BJ (cell line): ENCODE results near the gene ACTN3. TPM values are rescaled to one million over a fixed set of nuclear protein-coding genes. Genes with fewer than 3 reads are reported as not detected.

Experiments
- CTCF ChIA-PET: fragments of 350-600 bp; formaldehyde crosslinking; extraction: SDS; loops from one replicate; lab custom pipeline; 2021; ENCODE audit warnings: antibody characterized with exemption, inconsistent platforms; lab: Yijun Ruan, JAX
- POLR2A ChIA-PET: fragments of 300-600 bp; sonication (Branson Sonifier 250); formaldehyde crosslinking; extraction: SDS; loops from one replicate; lab custom pipeline; 2021; ENCODE audit warnings: antibody characterized with exemption; lab: Charles Lee
- DNase-seq: peaks from one replicate; pipeline ENCODE4 v3.0.0-alpha.2; 2011; ENCODE audit warnings: low read depth
- H3K27me3 ChIP-seq: 2 replicates; pipeline ENCODE4 v1.6.0; 2011; ENCODE audit warnings: low read length; ENCODE audit not compliant: control insufficient read depth, insufficient read depth
- H3K36me3 ChIP-seq: 2 replicates; pipeline ENCODE4 v1.5.1; 2011; ENCODE audit warnings: low read length; ENCODE audit not compliant: control insufficient read depth, insufficient read depth
- H3K4me3 ChIP-seq: 2 replicates; pipeline ENCODE4 v1.5.1; 2011; ENCODE audit warnings: low read depth, mild to moderate bottlenecking, control low read depth, low read length
- polyA plus RNA-seq: library from polyadenylated mRNA; depleted of rRNA; stranded (reverse); fragments of >200 nt; gene quantifications from 2 replicates; pipeline ENCODE4 v1.2.3, GENCODE V29; 2011
- TF ChIP-seq, protein P1 (sequence below): IDR thresholded peaks from 2 replicates; pipeline ENCODE4 v1.5.1; 2011; ENCODE audit warnings: low read depth, mild to moderate bottlenecking, control low read depth, inconsistent platforms, low read length, moderate library complexity; ENCODE audit not compliant: insufficient read depth

Gene ACTN3
- polyA plus RNA-seq, 1 experiment: not detected

DNA sequence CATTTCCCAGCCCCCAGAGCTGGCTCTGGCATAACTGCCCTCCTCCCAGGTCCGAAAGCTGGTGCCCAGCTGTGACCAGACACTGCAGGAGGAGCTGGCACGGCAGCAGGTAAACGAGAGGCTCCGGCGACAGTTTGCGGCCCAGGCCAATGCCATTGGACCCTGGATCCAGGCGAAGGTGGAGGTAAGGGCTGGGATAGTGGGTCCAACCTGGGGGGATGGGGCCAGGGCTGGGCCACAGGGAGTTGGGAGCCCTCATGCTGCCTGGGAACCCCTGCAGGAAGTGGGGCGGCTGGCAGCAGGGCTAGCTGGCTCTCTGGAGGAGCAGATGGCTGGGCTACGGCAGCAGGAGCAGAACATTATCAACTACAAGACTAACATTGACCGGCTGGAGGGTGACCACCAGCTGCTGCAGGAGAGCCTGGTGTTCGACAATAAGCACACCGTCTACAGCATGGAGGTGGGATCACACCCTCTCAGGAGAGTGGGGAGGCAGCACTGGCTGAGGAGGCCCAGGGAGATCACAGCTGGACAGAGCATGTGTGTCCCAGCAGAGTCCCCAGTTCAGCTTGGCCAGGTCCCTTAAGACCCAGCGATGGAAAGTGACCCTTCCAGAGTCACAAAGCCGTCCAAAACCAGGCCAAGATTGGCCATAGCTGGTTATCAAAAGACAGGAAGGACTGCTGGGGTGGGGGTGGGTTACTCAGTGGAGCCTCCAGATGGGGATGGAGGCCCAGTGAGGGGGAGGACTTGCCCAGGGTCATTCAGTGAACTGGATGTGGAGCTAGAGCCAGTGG lies 14.7 kb downstream of the ACTN3 start:
- CTCF ChIA-PET: interaction anchor here (0.6 to 2.2 kb wide), 3 partner anchors 18 to 146 kb away, joined by 3 to 8 read pairs (median 6); partner anchors contain the start of gene RBM4B
- TF ChIP-seq, protein P1, sequence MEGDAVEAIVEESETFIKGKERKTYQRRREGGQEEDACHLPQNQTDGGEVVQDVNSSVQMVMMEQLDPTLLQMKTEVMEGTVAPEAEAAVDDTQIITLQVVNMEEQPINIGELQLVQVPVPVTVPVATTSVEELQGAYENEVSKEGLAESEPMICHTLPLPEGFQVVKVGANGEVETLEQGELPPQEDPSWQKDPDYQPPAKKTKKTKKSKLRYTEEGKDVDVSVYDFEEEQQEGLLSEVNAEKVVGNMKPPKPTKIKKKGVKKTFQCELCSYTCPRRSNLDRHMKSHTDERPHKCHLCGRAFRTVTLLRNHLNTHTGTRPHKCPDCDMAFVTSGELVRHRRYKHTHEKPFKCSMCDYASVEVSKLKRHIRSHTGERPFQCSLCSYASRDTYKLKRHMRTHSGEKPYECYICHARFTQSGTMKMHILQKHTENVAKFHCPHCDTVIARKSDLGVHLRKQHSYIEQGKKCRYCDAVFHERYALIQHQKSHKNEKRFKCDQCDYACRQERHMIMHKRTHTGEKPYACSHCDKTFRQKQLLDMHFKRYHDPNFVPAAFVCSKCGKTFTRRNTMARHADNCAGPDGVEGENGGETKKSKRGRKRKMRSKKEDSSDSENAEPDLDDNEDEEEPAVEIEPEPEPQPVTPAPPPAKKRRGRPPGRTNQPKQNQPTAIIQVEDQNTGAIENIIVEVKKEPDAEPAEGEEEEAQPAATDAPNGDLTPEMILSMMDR: no peak
- Histone ChIP-seq H3K36me3 (peaks cover 2% of the 10 kb centered on the region), H3K4me3 (no peak overlapping the region), H3K27me3 (peaks cover 5% of the 10 kb centered on the region)
- POLR2A ChIA-PET: no interaction called here
- DNase-seq: no peak

DNA sequence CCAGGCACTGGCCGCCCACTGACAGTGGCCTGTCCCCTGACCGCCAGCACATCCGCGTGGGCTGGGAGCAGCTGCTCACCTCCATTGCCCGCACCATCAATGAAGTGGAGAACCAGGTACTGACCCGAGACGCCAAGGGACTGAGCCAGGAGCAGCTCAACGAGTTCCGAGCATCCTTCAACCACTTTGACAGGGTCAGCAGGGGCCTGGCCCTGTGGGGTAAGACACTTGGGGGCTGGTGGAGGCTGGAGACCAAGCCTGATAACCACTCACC lies 15.2 kb downstream of the ACTN3 start:
- H3K4me3 ChIP-seq: no peak overlapping the region
- ChIA-PET CTCF (interaction anchor here (1.6 to 2.2 kb wide), 3 partner anchors 16 to 116 kb away, joined by 5 to 8 read pairs (median 6); partner anchors contain the start of gene RBM4B), POLR2A (no interaction called here)
- H3K36me3 ChIP-seq: peaks cover 3% of the 10 kb centered on the region
- TF ChIP-seq, protein P1: no peak
- DNase-seq: no peak
- H3K27me3 ChIP-seq: peaks cover 5% of the 10 kb centered on the region

DNA sequence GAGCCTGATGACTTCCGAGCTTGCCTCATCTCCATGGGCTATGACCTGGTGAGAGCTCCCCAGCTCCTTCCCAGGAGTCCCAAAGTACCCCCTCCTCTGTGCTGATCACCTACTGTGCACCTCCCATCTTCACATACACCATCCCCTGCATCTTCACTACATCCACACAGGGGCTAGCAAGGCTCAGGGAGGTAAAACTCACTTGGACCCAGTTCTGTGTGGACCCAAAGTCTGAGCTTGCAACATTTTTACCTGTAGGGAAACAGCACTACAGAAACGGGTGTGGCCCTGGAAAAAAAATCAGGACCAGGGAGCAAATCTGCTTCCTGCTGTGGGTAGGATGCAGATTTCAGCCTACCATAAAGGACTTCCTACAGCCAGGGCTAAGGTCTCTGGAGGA lies 15.6 kb downstream of the ACTN3 start:
- no peak overlapping the region for H3K4me3 ChIP-seq
- DNase-seq: no peak
- ChIA-PET POLR2A (no interaction called here), CTCF (interaction anchor here (1.6 to 2.2 kb wide), 3 partner anchors 16 to 116 kb away, joined by 5 to 8 read pairs (median 6); partner anchors contain the start of gene RBM4B)
- peaks cover 5% of the 10 kb centered on the region for H3K27me3 ChIP-seq
- TF ChIP-seq, protein P1: no peak
- peaks cover 3% of the 10 kb centered on the region for H3K36me3 ChIP-seq

DNA sequence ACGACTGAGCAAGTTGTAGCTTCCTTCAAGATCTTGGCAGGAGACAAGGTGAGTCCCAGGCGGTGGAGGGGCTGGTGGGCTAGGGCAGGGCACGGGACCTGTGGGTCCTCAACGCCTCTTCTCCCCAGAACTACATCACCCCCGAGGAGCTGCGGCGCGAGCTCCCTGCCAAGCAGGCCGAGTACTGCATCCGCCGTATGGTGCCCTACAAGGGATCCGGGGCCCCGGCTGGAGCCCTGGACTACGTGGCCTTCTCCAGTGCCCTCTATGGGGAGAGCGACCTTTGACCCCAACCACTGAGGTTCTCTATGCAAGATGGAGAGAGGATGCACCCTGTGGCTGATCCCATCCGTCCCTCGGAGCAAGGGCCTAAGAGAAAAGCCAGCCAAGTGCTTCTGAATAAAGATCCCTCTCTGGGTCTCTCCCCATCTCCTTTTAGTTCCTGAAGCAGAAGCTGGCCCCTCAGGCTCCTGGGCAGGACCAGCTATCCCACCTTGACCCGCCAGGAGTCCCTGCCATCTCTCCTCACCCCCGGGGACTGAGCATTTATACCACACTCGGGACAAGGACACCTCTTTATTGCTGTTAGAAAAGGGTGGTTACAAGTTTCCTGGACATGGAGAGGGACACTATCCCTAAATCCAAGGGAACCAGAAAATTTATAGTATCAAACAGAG lies 16.3 kb downstream of the ACTN3 start:
- DNase-seq: no peak
- CTCF ChIA-PET: interaction anchor here (0.6 to 2.2 kb wide), 6 partner anchors 8 to 733 kb away, joined by 3 to 8 read pairs (median 5); partner anchors contain the start of genes ACTN3, RBM4B and ZDHHC24
- TF ChIP-seq, protein P1: no peak
- H3K36me3 ChIP-seq: peaks cover 3% of the 10 kb centered on the region
- POLR2A ChIA-PET: no interaction called here
- H3K27me3 ChIP-seq: peaks cover 5% of the 10 kb centered on the region
- no peak overlapping the region for H3K4me3 ChIP-seq

DNA sequence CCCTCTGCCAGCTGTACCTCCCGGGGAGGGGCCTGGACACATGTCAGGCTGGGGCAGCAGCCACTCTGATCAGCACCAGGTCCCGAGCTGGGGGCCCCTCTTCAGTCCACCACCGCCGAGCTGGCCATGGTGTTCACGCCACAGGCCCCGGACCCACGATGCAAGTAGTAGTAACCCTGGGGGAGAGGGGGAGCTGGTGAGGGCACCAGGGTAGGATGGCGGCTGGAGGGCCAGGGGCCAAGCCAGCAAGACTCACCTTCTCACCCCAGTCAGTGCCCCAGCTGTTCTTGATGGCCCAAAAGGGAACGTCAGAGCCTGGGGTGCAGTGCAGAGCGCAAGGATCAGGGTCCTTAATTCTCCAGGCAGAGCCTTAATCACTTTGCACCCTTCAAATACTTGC lies 17.1 kb downstream of the ACTN3 start:
- peaks cover 3% of the 10 kb centered on the region for H3K36me3 ChIP-seq
- TF ChIP-seq, protein P1: no peak
- peaks cover 3% of the 10 kb centered on the region for H3K27me3 ChIP-seq
- DNase-seq: no peak
- no peak overlapping the region for H3K4me3 ChIP-seq
- CTCF ChIA-PET: interaction anchor here (0.6 to 1.9 kb wide), 5 partner anchors 9 to 734 kb away, joined by 3 to 8 read pairs (median 5); partner anchors contain the start of gene RBM4B
- POLR2A ChIA-PET: no interaction called here
